ENCODE data around the gene SPA17.

DNA sequence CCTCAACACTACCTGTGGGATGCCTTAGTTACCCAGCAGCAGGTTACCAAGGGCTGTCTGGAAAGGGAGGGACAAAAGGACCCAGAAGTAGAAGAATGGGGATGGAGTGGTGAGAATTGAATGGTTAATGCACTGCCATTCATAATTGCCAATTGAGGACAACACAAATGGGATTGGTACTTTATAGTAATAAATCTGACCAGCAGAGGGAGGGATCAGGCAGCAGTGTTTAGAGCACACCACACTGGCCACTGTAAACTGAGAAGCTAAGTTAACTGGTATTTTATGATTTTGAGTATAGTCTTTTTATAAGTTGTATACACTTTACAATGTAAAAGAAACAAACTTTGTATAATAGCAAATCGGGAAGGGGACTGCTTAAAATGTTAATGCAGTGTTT, 40.3 kb upstream of the SPA17 start:
- TF ChIP-seq MYC (IDR thresholded peaks at IDR 0.05; ENCODE audit: low read depth, low read length) (no peak), POLR2A (IDR thresholded peaks at IDR 0.05; ENCODE audit: extremely low read depth, insufficient read length) (no peak)
- TF ChIP-seq, protein P1, sequence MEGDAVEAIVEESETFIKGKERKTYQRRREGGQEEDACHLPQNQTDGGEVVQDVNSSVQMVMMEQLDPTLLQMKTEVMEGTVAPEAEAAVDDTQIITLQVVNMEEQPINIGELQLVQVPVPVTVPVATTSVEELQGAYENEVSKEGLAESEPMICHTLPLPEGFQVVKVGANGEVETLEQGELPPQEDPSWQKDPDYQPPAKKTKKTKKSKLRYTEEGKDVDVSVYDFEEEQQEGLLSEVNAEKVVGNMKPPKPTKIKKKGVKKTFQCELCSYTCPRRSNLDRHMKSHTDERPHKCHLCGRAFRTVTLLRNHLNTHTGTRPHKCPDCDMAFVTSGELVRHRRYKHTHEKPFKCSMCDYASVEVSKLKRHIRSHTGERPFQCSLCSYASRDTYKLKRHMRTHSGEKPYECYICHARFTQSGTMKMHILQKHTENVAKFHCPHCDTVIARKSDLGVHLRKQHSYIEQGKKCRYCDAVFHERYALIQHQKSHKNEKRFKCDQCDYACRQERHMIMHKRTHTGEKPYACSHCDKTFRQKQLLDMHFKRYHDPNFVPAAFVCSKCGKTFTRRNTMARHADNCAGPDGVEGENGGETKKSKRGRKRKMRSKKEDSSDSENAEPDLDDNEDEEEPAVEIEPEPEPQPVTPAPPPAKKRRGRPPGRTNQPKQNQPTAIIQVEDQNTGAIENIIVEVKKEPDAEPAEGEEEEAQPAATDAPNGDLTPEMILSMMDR (IDR thresholded peaks at IDR 0.05; ENCODE audit: low read depth, low read length), result no peak
